Measurements from ENCODE around the gene CHIT1. TPM values are rescaled to one million over a fixed set of nuclear protein-coding genes. Genes with fewer than 3 reads are reported as not detected.

The CHIT1 gene
- polyA plus RNA-seq, 1 experiment, result not detected

DNA sequence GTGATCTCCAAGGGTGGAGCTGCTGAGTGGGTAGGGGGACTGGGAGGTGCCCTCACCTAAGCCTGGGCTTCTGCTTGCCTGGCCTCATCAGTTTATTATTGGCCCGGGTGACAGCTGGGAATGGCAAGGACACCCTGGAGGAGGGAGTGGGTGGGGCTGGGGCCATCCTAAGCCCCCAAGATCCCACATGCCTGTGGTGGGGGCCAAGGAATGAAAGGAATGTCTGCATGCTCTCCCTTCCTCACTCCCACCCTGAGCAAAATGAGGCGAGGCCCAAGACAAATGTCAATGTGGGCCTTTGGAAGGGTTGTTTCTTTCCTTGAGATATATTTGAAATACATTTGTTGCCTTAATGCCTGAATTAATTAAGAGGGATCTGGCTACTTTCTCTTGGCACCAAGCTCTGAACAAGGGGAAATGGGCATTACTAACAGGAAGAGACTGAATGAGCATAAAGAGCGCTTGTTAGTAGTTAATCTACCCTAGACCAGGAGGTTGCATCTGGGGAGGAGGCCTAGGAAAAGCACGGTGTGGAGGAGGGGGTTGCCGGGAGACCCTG, 23.3 kb downstream of the CHIT1 start:
- Histone ChIP-seq H3K4me3 (ENCODE audit: low read depth, low read length) (no peak overlapping the region), H3K27me3 (ENCODE audit: control insufficient read depth, insufficient read depth, low read length) (no peaks in the 10 kb centered on the region), H3K36me3 (ENCODE audit: control insufficient read depth, insufficient read depth, low read length) (no peaks in the 10 kb centered on the region)
- CTCF ChIA-PET, result interaction anchor here (1.0 to 6.6 kb wide), 7 partner anchors 7 to 168 kb away, joined by 3 to 58 read pairs (median 4); partner anchors contain the start of gene ADORA1
- no peak for DNase-seq (ENCODE audit: low read depth)
- no peak for TF ChIP-seq CTCF (IDR thresholded peaks at IDR 0.05; ENCODE audit: insufficient read depth, low read depth, low read length)
- POLR2A ChIA-PET, result no interaction called here

DNA sequence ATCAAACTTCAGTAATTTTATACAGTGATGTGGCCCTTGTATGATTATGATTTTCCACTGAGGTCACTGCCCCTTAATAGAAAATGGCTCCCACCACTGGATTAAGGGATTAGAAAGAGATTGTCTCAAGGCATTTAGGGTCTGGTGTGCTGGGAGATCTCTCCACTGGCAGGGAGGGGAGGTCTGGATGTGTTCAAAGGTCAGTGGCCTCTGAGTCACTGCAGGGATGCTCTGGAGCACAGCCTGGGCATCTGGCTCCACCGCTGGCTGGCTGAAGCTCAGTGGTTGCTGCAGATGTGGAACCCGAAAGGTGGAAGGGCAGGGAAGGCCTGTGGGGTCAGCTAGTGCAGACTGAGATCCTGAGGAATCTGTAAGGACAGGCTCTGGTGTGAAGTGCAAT, 24.7 kb downstream of the CHIT1 start:
- H3K36me3 ChIP-seq (ENCODE audit: control insufficient read depth, insufficient read depth, low read length), result no peaks in the 10 kb centered on the region
- no peak overlapping the region for H3K4me3 ChIP-seq (ENCODE audit: low read depth, low read length)
- no peak for TF ChIP-seq CTCF (IDR thresholded peaks at IDR 0.05; ENCODE audit: insufficient read depth, low read depth, low read length)
- ChIA-PET CTCF (interaction anchor here (1.4 to 6.6 kb wide), 4 partner anchors 12 to 167 kb away, joined by 3 to 58 read pairs (median 24); no protein-coding TSS in a partner anchor), POLR2A (no interaction called here)
- no peaks in the 10 kb centered on the region for H3K27me3 ChIP-seq (ENCODE audit: control insufficient read depth, insufficient read depth, low read length)
- no peak for DNase-seq (ENCODE audit: low read depth)

DNA sequence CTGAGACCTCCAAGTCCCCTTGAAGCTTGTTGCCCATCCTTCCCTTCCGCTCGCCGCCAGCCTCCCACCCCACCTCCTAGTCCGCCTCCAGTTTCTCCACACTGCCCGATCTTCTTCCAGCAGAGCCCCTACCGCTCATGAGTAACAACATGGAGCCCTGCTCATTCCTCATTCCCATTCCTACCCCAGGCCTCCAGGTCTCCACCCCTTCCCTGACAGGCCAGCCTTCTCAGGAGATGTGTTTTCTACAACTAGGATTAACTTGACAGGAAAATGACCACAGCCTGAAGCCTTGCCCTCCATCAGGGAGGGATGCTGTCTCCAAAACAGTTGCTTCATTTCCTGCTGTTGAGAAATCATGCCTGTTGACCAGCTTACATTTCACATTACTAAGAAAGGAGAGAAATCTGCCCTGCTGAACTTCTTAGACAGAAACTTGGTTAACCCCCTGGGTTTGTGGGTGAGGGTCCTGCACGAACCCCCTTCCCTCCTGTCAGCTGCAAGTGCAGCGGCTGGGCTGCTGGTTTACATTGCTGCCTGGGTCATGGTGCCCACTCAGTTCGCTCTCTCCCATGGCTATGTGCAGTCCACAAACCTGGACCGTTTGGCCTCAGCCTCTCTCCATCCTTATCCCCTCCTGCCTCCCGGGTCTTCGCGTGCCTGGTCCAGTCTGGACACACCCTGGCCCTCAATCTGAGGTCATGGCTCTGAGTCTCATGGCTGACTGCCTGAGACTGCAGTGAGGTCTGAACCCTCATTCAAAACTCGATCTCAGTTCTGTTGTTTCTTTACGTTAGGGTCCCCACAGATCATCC, 26.8 kb downstream of the CHIT1 start:
- TF ChIP-seq CTCF (IDR thresholded peaks at IDR 0.05; ENCODE audit: insufficient read depth, low read depth, low read length), result no peak
- H3K36me3 ChIP-seq (ENCODE audit: control insufficient read depth, insufficient read depth, low read length), result no peaks in the 10 kb centered on the region
- ChIA-PET CTCF (interaction anchor here (0.9 to 6.6 kb wide), 6 partner anchors 9 to 85 kb away, joined by 3 to 58 read pairs (median 12); partner anchors contain the start of gene ADORA1), POLR2A (no interaction called here)
- no peaks in the 10 kb centered on the region for H3K27me3 ChIP-seq (ENCODE audit: control insufficient read depth, insufficient read depth, low read length)
- H3K4me3 ChIP-seq (ENCODE audit: low read depth, low read length), result no peak overlapping the region
- peak; percentile 69 for DNase-seq (ENCODE audit: low read depth)

DNA sequence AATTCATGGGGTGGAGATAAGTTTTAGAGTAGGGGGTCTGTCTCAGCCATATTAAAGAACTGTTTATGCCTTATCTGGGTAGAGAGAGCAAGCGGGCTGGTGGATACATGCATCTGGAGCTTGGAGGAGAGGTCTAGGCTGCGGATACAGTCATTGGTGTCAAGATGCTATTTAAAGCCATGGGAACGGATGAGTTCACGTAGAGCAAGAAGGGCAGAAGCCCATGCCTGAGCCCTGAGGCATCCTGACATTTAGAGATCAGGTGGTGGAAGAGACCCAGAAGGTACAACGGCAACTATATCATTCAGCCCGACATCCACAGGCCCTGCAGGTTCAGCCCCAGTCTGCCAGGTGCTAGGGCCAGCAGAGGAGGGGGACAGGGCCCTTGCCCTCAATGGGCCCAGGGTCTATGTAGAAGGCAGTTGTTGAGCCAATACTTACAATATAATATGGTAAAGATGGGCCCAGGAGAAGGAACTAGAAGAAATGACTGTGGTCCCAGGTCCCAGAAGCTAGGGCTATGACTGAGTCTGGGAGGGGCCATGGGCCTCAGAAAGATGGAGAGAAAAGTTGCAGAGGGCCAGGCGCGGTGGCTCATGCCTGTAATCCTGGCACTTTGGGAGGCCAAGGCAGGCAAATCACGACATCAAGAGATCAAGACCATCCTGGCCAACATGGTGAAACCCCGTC, 27.8 kb downstream of the CHIT1 start:
- CTCF ChIA-PET, result interaction anchor here (0.6 to 4.4 kb wide), 6 partner anchors 8 to 162 kb away, joined by 3 to 25 read pairs (median 11); partner anchors contain the start of gene ADORA1
- TF ChIP-seq CTCF (IDR thresholded peaks at IDR 0.05; ENCODE audit: insufficient read depth, low read depth, low read length), result no peak
- POLR2A ChIA-PET, result no interaction called here
- DNase-seq (ENCODE audit: low read depth), result no peak
- no peak overlapping the region for H3K4me3 ChIP-seq (ENCODE audit: low read depth, low read length)
- H3K36me3 ChIP-seq (ENCODE audit: control insufficient read depth, insufficient read depth, low read length), result no peaks in the 10 kb centered on the region
- H3K27me3 ChIP-seq (ENCODE audit: control insufficient read depth, insufficient read depth, low read length), result no peaks in the 10 kb centered on the region

GRCh38 chr1:203200916-203201315, 28.6 kb downstream of the CHIT1 start:
- POLR2A ChIA-PET, result no interaction called here
- CTCF ChIA-PET, result interaction anchor here (0.9 to 4.4 kb wide), 5 partner anchors 15 to 162 kb away, joined by 3 to 25 read pairs (median 16); no protein-coding TSS in a partner anchor
- no peaks in the 10 kb centered on the region for H3K27me3 ChIP-seq (ENCODE audit: control insufficient read depth, insufficient read depth, low read length)
- TF ChIP-seq CTCF (IDR thresholded peaks at IDR 0.05; ENCODE audit: insufficient read depth, low read depth, low read length), result no peak
- no peak for DNase-seq (ENCODE audit: low read depth)
- no peak overlapping the region for H3K4me3 ChIP-seq (ENCODE audit: low read depth, low read length)
- H3K36me3 ChIP-seq (ENCODE audit: control insufficient read depth, insufficient read depth, low read length), result no peaks in the 10 kb centered on the region

All from BJ (cell line).